ENCODE results near the gene EFNA1. TPM values are rescaled to one million over a fixed set of nuclear protein-coding genes. Genes with fewer than 3 reads are reported as not detected.

The EFNA1 gene
- total RNA-seq, 1 donor from 2014 or later, result not detected

- intact Hi-C loops (cut with micrococcal nuclease), result loop anchor here (1.0 to 5.0 kb wide), 6 partner anchors 32 to 615 kb away; partner anchors contain the start of genes CKS1B, DPM3, SHC1 and UBE2Q1
Measured at GRCh38 chr1:155171836-155172731, 44.4 kb downstream of the EFNA1 start.

- intact Hi-C loops (cut with micrococcal nuclease), result loop anchor here (1.0 to 5.0 kb wide), 6 partner anchors 33 to 616 kb away; partner anchors contain the start of genes CKS1B, DPM3, SHC1 and UBE2Q1
Measured at GRCh38 chr1:155172732-155173477, 45.2 kb downstream of the EFNA1 start, which contains the start of gene KRTCAP2. Gene KRTCAP2, minus strand, starts transcription at chr1:155173304. Its CDS starts 80 bp downstream, at chr1:155173224.

GRCh38 chr1:155173478-155174323, 46.0 kb downstream of the EFNA1 start, which contains the start of gene TRIM46:
Gene TRIM46, plus strand, starts transcription at chr1:155173849. Its CDS starts 118 bp downstream, at chr1:155173967.
- intact Hi-C loops (cut with micrococcal nuclease), result loop anchor here (5.0 kb wide), 4 partner anchors 171 to 616 kb away; partner anchors contain the start of genes CKS1B, SHC1, UBE2Q1 and ZBTB7B

GRCh38 chr1:155174324-155175280, 46.9 kb downstream of the EFNA1 start:
- intact Hi-C loops (cut with micrococcal nuclease), result loop anchor here (5.0 kb wide), 4 partner anchors 172 to 617 kb away; partner anchors contain the start of genes CKS1B, SHC1, UBE2Q1 and ZBTB7B

GRCh38 chr1:155175281-155175926, 47.7 kb downstream of the EFNA1 start:
- intact Hi-C loops (cut with micrococcal nuclease), result no loop called here

GRCh38 chr1:155175927-155176371, 48.3 kb downstream of the EFNA1 start:
- intact Hi-C loops (cut with micrococcal nuclease), result loop anchor here (1.0 to 2.0 kb wide), 6 partner anchors 17 to 416 kb away; partner anchors contain the start of gene THBS3

- intact Hi-C loops (cut with micrococcal nuclease), result loop anchor here (1.0 to 2.0 kb wide), 6 partner anchors 17 to 416 kb away; partner anchors contain the start of gene THBS3
Measured at GRCh38 chr1:155176544-155177071, 48.9 kb downstream of the EFNA1 start.

GRCh38 chr1:155177192-155177917, 49.7 kb downstream of the EFNA1 start:
- intact Hi-C loops (cut with micrococcal nuclease), result loop anchor here (2.0 kb wide), 1 partner anchor 145 kb away; no protein-coding TSS in a partner anchor

- intact Hi-C loops (cut with micrococcal nuclease), result loop anchor here (2.0 kb wide), 1 partner anchor 145 kb away; no protein-coding TSS in a partner anchor
Measured at GRCh38 chr1:155177918-155178281, 50.2 kb downstream of the EFNA1 start.

GRCh38 chr1:155178441-155179111, 50.9 kb downstream of the EFNA1 start:
- intact Hi-C loops (cut with micrococcal nuclease), result no loop called here

- intact Hi-C loops (cut with micrococcal nuclease), result no loop called here
Measured at GRCh38 chr1:155179112-155180031, 51.7 kb downstream of the EFNA1 start.

- intact Hi-C loops (cut with micrococcal nuclease), result no loop called here
Measured at GRCh38 chr1:155181371-155182051, 53.8 kb downstream of the EFNA1 start.

- intact Hi-C loops (cut with micrococcal nuclease), result no loop called here
Measured at GRCh38 chr1:155182052-155182550, 54.4 kb downstream of the EFNA1 start.

- intact Hi-C loops (cut with micrococcal nuclease), result no loop called here
Measured at GRCh38 chr1:155183775-155184221, 56.1 kb downstream of the EFNA1 start.

- intact Hi-C loops (cut with micrococcal nuclease), result no loop called here
Measured at GRCh38 chr1:155184351-155184811, 56.7 kb downstream of the EFNA1 start.
